SU-DHL-6 (cell line): ENCODE data around the gene SLX4IP.

Source experiments
- H2AFZ ChIP-seq: fragments of 200-600 bp; sonication (generic); 2 replicates; pipeline ENCODE4 v1.6.1; 2014; ENCODE audit warnings: low read depth, mild to moderate bottlenecking, moderate library complexity, mixed read lengths, antibody characterized with exemption, low read length; ENCODE audit not compliant: severe bottlenecking
- H3F3A ChIP-seq: fragments of 200-600 bp; shearing (Covaris generic); 2 replicates; pipeline ENCODE4 v1.6.0; 2016; ENCODE audit warnings: antibody characterized with exemption, mild to moderate bottlenecking; ENCODE audit not compliant: insufficient read depth
- H3K27ac ChIP-seq: fragments of 200-600 bp; sonication (generic); 2 replicates; pipeline ENCODE4 v1.5.1; 2016; ENCODE audit warnings: low read depth, mild to moderate bottlenecking, low read length, moderate library complexity, mixed read lengths
- H3K27me3 ChIP-seq: fragments of 200-600 bp; sonication (generic), shearing (Covaris generic); 2 replicates; pipeline ENCODE4 v1.6.0; 2014; ENCODE audit warnings: mild to moderate bottlenecking, low read length
- H3K36me3 ChIP-seq: fragments of 200-600 bp; sonication (generic); 2 replicates; pipeline ENCODE4 v1.6.1; 2014; ENCODE audit warnings: mild to moderate bottlenecking, low read length, mixed read lengths
- H3K4me2 ChIP-seq: fragments of 300-600, 200-600 bp; shearing (Covaris generic), sonication (generic); 2 replicates; pipeline ENCODE4 v1.6.0; 2014; ENCODE audit warnings: low read length, low read depth, mild to moderate bottlenecking; ENCODE audit not compliant: poor library complexity, severe bottlenecking
- H3K4me3 ChIP-seq: fragments of 200-600 bp; sonication (generic); 2 replicates; pipeline ENCODE4 v1.5.1; 2014; ENCODE audit warnings: antibody characterized with exemption, low read length, mild to moderate bottlenecking, mixed read lengths; ENCODE audit not compliant: insufficient read depth, poor library complexity, severe bottlenecking
- H3K79me2 ChIP-seq: fragments of 200-600 bp; sonication (generic); 2 replicates; pipeline ENCODE4 v1.6.1; 2014; ENCODE audit warnings: mild to moderate bottlenecking, low read length, moderate library complexity; ENCODE audit not compliant: insufficient read depth
- H3K9ac ChIP-seq: fragments of 200-600 bp; sonication (generic); 2 replicates; pipeline ENCODE4 v1.7.0; 2014; ENCODE audit warnings: mild to moderate bottlenecking, low read length
- H3K9me2 ChIP-seq: fragments of 200-600 bp; sonication (generic); replicated peaks from 2 replicates; pipeline ENCODE4 v1.6.1; 2014; ENCODE audit warnings: low read length; ENCODE audit not compliant: insufficient read depth
- H3K9me3 ChIP-seq: fragments of 200-600 bp; sonication (generic); 2 replicates; pipeline ENCODE4 v1.6.1; 2014; ENCODE audit warnings: low read length, mixed read lengths; ENCODE audit not compliant: insufficient read depth
- H4K20me1 ChIP-seq: fragments of 200-600 bp; sonication (generic); 2 replicates; pipeline ENCODE4 v1.6.1; 2014; ENCODE audit warnings: low read depth, mild to moderate bottlenecking, antibody characterized with exemption, low read length, moderate library complexity, mixed read lengths
- CTCF ChIP-seq: fragments of 200-600 bp; sonication (generic); IDR thresholded peaks from one replicate; pipeline ENCODE4 v1.5.1; 2017; ENCODE audit warnings: antibody characterized with exemption, mild to moderate bottlenecking, low read length, moderate library complexity; ENCODE audit not compliant: insufficient read depth, poor library complexity, severe bottlenecking
- EZH2phosphoT487 ChIP-seq: fragments of 200-600 bp; sonication (generic), shearing (Covaris generic); conservative IDR thresholded peaks from 2 replicates; pipeline ENCODE4 v1.6.1; 2018; ENCODE audit warnings: mild to moderate bottlenecking, antibody characterized with exemption, low read length, moderate library complexity, mixed read lengths

SLX4IP gene

DNA sequence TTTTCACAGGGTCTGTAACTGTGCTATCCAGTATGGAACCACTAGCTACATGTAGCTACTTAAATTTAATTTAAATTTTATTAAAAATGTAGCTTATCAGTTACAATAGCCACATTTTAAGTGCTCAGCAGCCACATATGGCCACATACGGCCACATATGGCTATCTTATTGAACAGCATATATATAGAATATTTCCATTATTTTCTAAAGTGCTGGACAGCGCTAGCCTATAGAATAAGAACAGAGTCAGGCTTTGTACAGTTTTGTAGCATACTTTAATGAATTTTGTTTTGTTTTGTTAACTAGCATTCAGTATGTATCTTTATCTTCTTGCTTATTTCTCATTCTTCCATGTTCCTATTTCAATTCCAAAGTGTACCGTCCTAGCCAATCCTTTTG, 120.3 kb downstream of the SLX4IP start:
- H3K36me3 ChIP-seq, result no peaks in the 10 kb centered on the region
- no peaks in the 10 kb centered on the region for H4K20me1 ChIP-seq
- no peaks in the 10 kb centered on the region for H3F3A ChIP-seq
- no peak overlapping the region for H3K4me2 ChIP-seq
- H3K9me3 ChIP-seq, result no peaks in the 10 kb centered on the region
- H3K9me2 ChIP-seq, result no peaks in the 10 kb centered on the region
- H3K9ac ChIP-seq, result no peak overlapping the region
- no peaks in the 10 kb centered on the region for H3K79me2 ChIP-seq
- no peaks in the 10 kb centered on the region for H3K27me3 ChIP-seq
- TF ChIP-seq CTCF (no peak), EZH2phosphoT487 (no peak)
- no peak overlapping the region for H3K4me3 ChIP-seq
- no peak overlapping the region for H2AFZ ChIP-seq
- H3K27ac ChIP-seq, result no peak overlapping the region

DNA sequence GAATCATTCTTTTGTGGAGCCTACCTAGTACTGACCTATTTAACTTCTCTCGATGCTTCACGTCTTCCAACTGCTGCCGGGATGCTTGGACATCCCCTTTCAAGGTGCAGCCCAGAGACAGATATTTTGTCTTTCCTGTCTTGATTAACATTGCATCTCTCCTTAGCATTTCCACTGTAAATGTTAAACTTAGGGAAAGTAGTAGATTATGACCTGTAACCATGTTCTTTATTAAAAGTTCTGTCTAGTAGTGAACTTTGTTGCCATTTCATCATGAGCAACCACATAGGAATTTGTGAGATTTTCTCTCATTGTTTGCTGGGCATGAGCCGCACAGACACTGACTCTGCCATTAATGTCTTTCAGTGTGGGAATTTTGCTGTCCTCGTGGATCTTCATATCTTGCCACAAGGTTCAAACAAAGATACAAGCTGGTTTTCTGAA, 120.8 kb downstream of the SLX4IP start:
- Histone ChIP-seq H2AFZ (no peak overlapping the region), H3K4me2 (no peak overlapping the region), H3K27me3 (no peaks in the 10 kb centered on the region), H3K9me2 (no peaks in the 10 kb centered on the region), H3K27ac (no peak overlapping the region), H3K9ac (no peak overlapping the region), H3K36me3 (no peaks in the 10 kb centered on the region; the same call in 1 of the 2 replicates), H4K20me1 (no peaks in the 10 kb centered on the region), H3K4me3 (no peak overlapping the region), H3K9me3 (no peaks in the 10 kb centered on the region), H3F3A (no peaks in the 10 kb centered on the region), H3K79me2 (no peaks in the 10 kb centered on the region)
- TF ChIP-seq EZH2phosphoT487, result no peak

GRCh38 chr20:10556519-10557083, 121.5 kb downstream of the SLX4IP start:
- Histone ChIP-seq H2AFZ (no peak overlapping the region), H3K27ac (no peak overlapping the region), H3K36me3 (no peaks in the 10 kb centered on the region; the same call in 1 of the 2 replicates), H3F3A (no peaks in the 10 kb centered on the region), H3K9ac (no peak overlapping the region), H3K79me2 (no peaks in the 10 kb centered on the region), H3K9me2 (no peaks in the 10 kb centered on the region), H3K9me3 (no peaks in the 10 kb centered on the region), H3K27me3 (no peaks in the 10 kb centered on the region), H4K20me1 (no peaks in the 10 kb centered on the region), H3K4me3 (no peak overlapping the region), H3K4me2 (no peak overlapping the region)
- TF ChIP-seq EZH2phosphoT487, result no peak
- no peak for TF ChIP-seq CTCF

DNA sequence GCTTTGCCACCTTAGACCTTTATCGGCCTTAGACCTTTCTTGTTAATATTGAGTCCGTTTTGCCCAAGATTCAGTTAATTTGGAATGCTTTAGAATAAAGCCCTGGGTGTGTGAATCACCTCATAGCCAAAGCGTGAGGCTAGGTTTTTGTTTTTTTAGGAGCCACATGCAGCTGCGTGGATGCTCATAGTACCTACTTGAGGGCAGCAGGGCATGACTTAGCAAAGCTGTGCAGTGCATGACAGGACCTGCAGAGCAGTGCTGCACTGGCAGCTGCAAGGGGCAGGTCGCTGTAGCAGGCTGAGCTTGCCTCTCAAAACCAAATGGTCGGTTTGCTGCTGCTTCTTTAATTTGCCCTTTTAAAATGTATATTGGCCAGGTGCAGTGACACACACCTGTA, 122.6 kb downstream of the SLX4IP start:
- no peak for TF ChIP-seq EZH2phosphoT487
- no peak for TF ChIP-seq CTCF
- H3K4me3 ChIP-seq, result no peak overlapping the region
- H3K4me2 ChIP-seq, result no peak overlapping the region
- no peaks in the 10 kb centered on the region for H4K20me1 ChIP-seq
- no peaks in the 10 kb centered on the region for H3K27me3 ChIP-seq
- no peaks in the 10 kb centered on the region for H3K9me3 ChIP-seq
- H3F3A ChIP-seq, result no peaks in the 10 kb centered on the region
- H3K9ac ChIP-seq, result no peak overlapping the region
- no peaks in the 10 kb centered on the region for H3K79me2 ChIP-seq
- no peaks in the 10 kb centered on the region for H3K9me2 ChIP-seq
- no peak overlapping the region for H3K27ac ChIP-seq
- H2AFZ ChIP-seq, result no peak overlapping the region
- H3K36me3 ChIP-seq, result no peaks in the 10 kb centered on the region; the same call in 1 of the 2 replicates
